HG03565 (cell line): ENCODE data around the gene GFPT2.

Experiments
- ATAC-seq: cut with Tn5 transposase; IDR thresholded peaks from one replicate; pipeline ENCODE4 v1.9.1; 2021; ENCODE audit warnings: mild to moderate bottlenecking, moderate library complexity; ENCODE audit not compliant: unreplicated experiment

The GFPT2 gene

GRCh38 chr5:180352116-180353047 is 754 bp downstream of the GFPT2 start:
- no peak for ATAC-seq

GRCh38 chr5:180350711-180351465 is 2.2 kb downstream of the GFPT2 start:
- ATAC-seq: no peak

- no peak for ATAC-seq
Measured at GRCh38 chr5:180350296-180350695, 2.8 kb downstream of the GFPT2 start.

GRCh38 chr5:180349391-180349790 is 3.7 kb downstream of the GFPT2 start:
- ATAC-seq: no peak

GRCh38 chr5:180348336-180348735 is 4.8 kb downstream of the GFPT2 start:
- no peak for ATAC-seq

- no peak for ATAC-seq
Measured at GRCh38 chr5:180347702-180348101, 5.4 kb downstream of the GFPT2 start.

- no peak for ATAC-seq
Measured at GRCh38 chr5:180346358-180346757, 6.8 kb downstream of the GFPT2 start.

- no peak for ATAC-seq
Measured at GRCh38 chr5:180345781-180346180, 7.4 kb downstream of the GFPT2 start.

GRCh38 chr5:180345186-180345585 is 8.0 kb downstream of the GFPT2 start:
- no peak for ATAC-seq

GRCh38 chr5:180344696-180344999 is 8.5 kb downstream of the GFPT2 start:
- ATAC-seq: no peak

GRCh38 chr5:180343831-180344695 is 9.1 kb downstream of the GFPT2 start:
- ATAC-seq: no peak

GRCh38 chr5:180343110-180343830 is 9.9 kb downstream of the GFPT2 start:
- ATAC-seq: no peak

- ATAC-seq: no peak
Measured at GRCh38 chr5:180341595-180341994, 11.5 kb downstream of the GFPT2 start.

- no peak for ATAC-seq
Measured at GRCh38 chr5:180340856-180341255, 12.3 kb downstream of the GFPT2 start.

GRCh38 chr5:180339583-180340183 is 13.5 kb downstream of the GFPT2 start:
- no peak for ATAC-seq

- ATAC-seq: no peak
Measured at GRCh38 chr5:180338001-180338707, 15.0 kb downstream of the GFPT2 start.

GRCh38 chr5:180336234-180337020 is 16.7 kb downstream of the GFPT2 start:
- no peak for ATAC-seq

GRCh38 chr5:180335614-180336233 is 17.4 kb downstream of the GFPT2 start:
- ATAC-seq: no peak
